Astrocyte (in vitro differentiated cells and primary cell): ENCODE data around the gene ADAM19. TPM values are rescaled to one million over a fixed set of nuclear protein-coding genes. Genes with fewer than 3 reads are reported as not detected.
A peak's percentile ranks its signal among the peaks of the same experiment; 100 is the strongest.

Experiments used
- DNase-seq: peaks from one replicate; pipeline ENCODE4 v3.0.0-alpha.2; 2010; ENCODE audit warnings: low read depth
- FAIRE-seq: peaks from 2 replicates; lab custom pipeline; 2011; peaks lifted over from hg19 to GRCh38; lab: Jason Lieb, UNC
- H2AFZ ChIP-seq: 2 replicates; pipeline ENCODE4 v1.6.0; 2012; ENCODE audit warnings: low read depth, low read length, inconsistent platforms
- H3K27ac ChIP-seq: 2 replicates; pipeline ENCODE4 v1.5.1; 2011; ENCODE audit warnings: low read depth, low read length, inconsistent platforms
- H3K27me3 ChIP-seq: 2 replicates; pipeline ENCODE4 v1.6.0; 2011; ENCODE audit warnings: low read length, inconsistent platforms; ENCODE audit not compliant: insufficient read depth
- H3K36me3 ChIP-seq: 2 replicates; pipeline ENCODE4 v1.5.1; 2011; ENCODE audit warnings: low read length, inconsistent platforms; ENCODE audit not compliant: insufficient read depth
- H3K4me1 ChIP-seq: 2 replicates; pipeline ENCODE4 v1.5.1; 2011; ENCODE audit warnings: low read length, inconsistent platforms; ENCODE audit not compliant: insufficient read depth
- H3K4me2 ChIP-seq: 2 replicates; pipeline ENCODE4 v1.6.0; 2012; ENCODE audit warnings: low read length, inconsistent platforms
- H3K4me3 ChIP-seq: 2 replicates; pipeline ENCODE4 v1.5.1; 2011; ENCODE audit warnings: low read depth, mild to moderate bottlenecking, low read length, inconsistent platforms; ENCODE audit not compliant: insufficient read depth
- H3K79me2 ChIP-seq: 2 replicates; pipeline ENCODE4 v1.6.0; 2012; ENCODE audit warnings: mild to moderate bottlenecking, low read length, inconsistent platforms; ENCODE audit not compliant: insufficient read depth
- H3K9ac ChIP-seq: 2 replicates; pipeline ENCODE4 v1.6.0; 2012; ENCODE audit warnings: mild to moderate bottlenecking, low read length, inconsistent platforms
- H3K9me3 ChIP-seq: 2 replicates; pipeline ENCODE4 v1.5.1; 2012; ENCODE audit warnings: low read depth, mild to moderate bottlenecking, low read length, inconsistent platforms; ENCODE audit not compliant: insufficient read depth
- H4K20me1 ChIP-seq: 2 replicates; pipeline ENCODE4 v1.6.0; 2012; ENCODE audit warnings: low read length, inconsistent platforms; ENCODE audit not compliant: insufficient read depth
- H3K27ac Mint-ChIP-seq: one replicate; pipeline ENCODE4 v1.8.0; 2021; ENCODE audit warnings: mild to moderate bottlenecking, mixed read lengths; ENCODE audit not compliant: unreplicated experiment
- H3K27me3 Mint-ChIP-seq: one replicate; pipeline ENCODE4 v1.8.0; 2021; ENCODE audit warnings: low read depth, mixed read lengths; ENCODE audit not compliant: unreplicated experiment
- H3K36me3 Mint-ChIP-seq: one replicate; pipeline ENCODE4 v1.8.0; 2021; ENCODE audit warnings: low read depth, mixed read lengths; ENCODE audit not compliant: unreplicated experiment
- H3K4me1 Mint-ChIP-seq: one replicate; pipeline ENCODE4 v1.8.0; 2021; ENCODE audit warnings: low read depth, mixed read lengths; ENCODE audit not compliant: unreplicated experiment
- H3K4me3 Mint-ChIP-seq: one replicate; pipeline ENCODE4 v1.8.0; 2021; ENCODE audit warnings: mild to moderate bottlenecking, moderate library complexity, mixed read lengths; ENCODE audit not compliant: unreplicated experiment
- H3K9me3 Mint-ChIP-seq: one replicate; pipeline ENCODE4 v1.8.0; 2021; ENCODE audit warnings: mild to moderate bottlenecking, mixed read lengths; ENCODE audit not compliant: unreplicated experiment
- CTCF ChIP-seq: IDR thresholded peaks from 2 replicates; pipeline ENCODE4 v1.5.1; 2011; ENCODE audit warnings: low read depth, mild to moderate bottlenecking, inconsistent platforms, low read length, moderate library complexity; ENCODE audit not compliant: insufficient read depth
- EZH2 ChIP-seq: IDR thresholded peaks from 2 replicates; pipeline ENCODE4 v1.6.1; 2012; ENCODE audit warnings: mild to moderate bottlenecking, low read length, inconsistent platforms; ENCODE audit not compliant: insufficient read depth
- total RNA-seq: library from RNA; stranded (reverse); gene quantifications from 2 replicates; pipeline ENCODE4 v1.2.1, GENCODE V29; 2021

Gene ADAM19
- total RNA-seq, 1 donor from 2014 or later, result 316 TPM

GRCh38 chr5:157468293-157468965, 107.1 kb downstream of the ADAM19 start:
- H3K36me3 Mint-ChIP-seq, result peaks cover 6% of the 10 kb centered on the region
- peaks cover 29% of the 10 kb centered on the region for H3K4me1 Mint-ChIP-seq
- Histone ChIP-seq H4K20me1 (no peaks in the 10 kb centered on the region), H3K4me2 (no peak overlapping the region), H3K9ac (no peak overlapping the region), H3K79me2 (no peaks in the 10 kb centered on the region), H3K9me3 (no peaks in the 10 kb centered on the region), H3K4me1 (peaks cover 21% of the 10 kb centered on the region), H2AFZ (no peak overlapping the region), H3K4me3 (no peak overlapping the region), H3K36me3 (peaks cover 3% of the 10 kb centered on the region), H3K27me3 (no peaks in the 10 kb centered on the region), H3K27ac (no peak overlapping the region)
- H3K4me3 Mint-ChIP-seq, result no peak overlapping the region
- no peak for DNase-seq
- no peaks in the 10 kb centered on the region for H3K27me3 Mint-ChIP-seq
- peaks cover 2% of the 10 kb centered on the region for H3K9me3 Mint-ChIP-seq
- FAIRE-seq, result no peak
- no peak overlapping the region for H3K27ac Mint-ChIP-seq
- TF ChIP-seq EZH2 (no peak), CTCF (no peak)

DNA sequence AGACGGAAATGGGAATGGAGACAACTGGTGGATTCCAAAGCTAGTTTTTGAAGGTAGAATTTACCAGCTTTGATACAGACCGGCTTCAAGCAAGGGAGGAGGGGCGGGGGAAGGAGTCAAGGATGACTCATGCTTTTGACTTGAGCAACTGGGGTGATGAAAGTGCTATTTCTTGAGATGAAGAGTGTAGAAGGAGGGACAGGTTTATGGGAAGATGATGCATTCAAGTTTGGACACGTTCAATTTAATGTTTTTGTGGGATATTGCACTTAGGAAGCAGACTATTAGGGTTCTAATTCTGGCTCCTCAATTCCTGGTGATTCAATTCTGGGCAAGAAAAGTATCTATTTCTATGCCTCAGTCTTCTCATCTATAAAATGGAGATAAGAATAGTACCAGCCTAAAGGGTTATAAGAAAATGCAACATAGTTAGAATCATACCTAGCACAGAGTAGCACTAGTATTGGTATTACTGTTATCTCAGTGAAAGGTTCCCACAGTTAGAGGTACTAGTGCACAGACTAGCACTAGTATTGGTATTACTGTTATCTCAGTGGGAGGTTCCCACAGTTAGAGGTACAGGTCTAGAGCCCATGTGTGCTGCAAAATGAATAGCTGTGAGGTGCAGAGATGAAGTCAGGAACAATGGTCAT, 110.9 kb downstream of the ADAM19 start:
- Histone ChIP-seq H3K27me3 (no peaks in the 10 kb centered on the region), H4K20me1 (no peaks in the 10 kb centered on the region), H3K4me1 (peaks cover 28% of the 10 kb centered on the region), H3K36me3 (no peaks in the 10 kb centered on the region), H2AFZ (no peak overlapping the region), H3K27ac (peak overlapping the region; percentile 62), H3K9me3 (no peaks in the 10 kb centered on the region), H3K4me2 (peak overlapping the region; percentile 57), H3K4me3 (no peak overlapping the region), H3K9ac (peak overlapping the region; percentile 42), H3K79me2 (no peaks in the 10 kb centered on the region)
- Mint-ChIP-seq H3K4me3 (no peak overlapping the region), H3K36me3 (peaks cover 2% of the 10 kb centered on the region), H3K4me1 (peaks cover 26% of the 10 kb centered on the region), H3K27me3 (peaks cover 10% of the 10 kb centered on the region), H3K9me3 (peaks cover under 1% of the 10 kb centered on the region), H3K27ac (peak overlapping the region; percentile 44)
- peak; percentile 84 for DNase-seq
- no peak for TF ChIP-seq EZH2
- no peak for TF ChIP-seq CTCF
- peak; percentile 99 for FAIRE-seq
